ENCODE results near the gene BLOC1S4.

The BLOC1S4 gene

GRCh38 chr4:6764976-6765620 is 49.1 kb downstream of the BLOC1S4 start:
- no peak for DNase-seq (ENCODE audit: low read depth in 2 of 2)

GRCh38 chr4:6765703-6766102 is 49.7 kb downstream of the BLOC1S4 start:
- no peak for DNase-seq (ENCODE audit: low read depth in 2 of 2)

Data from stimulated activated CD8-positive, alpha-beta memory T cell treated with anti-CD3 and anti-CD28 coated beads, Interleukin-15, amount 100 ng/mL, for 4 hours (primary cell).